ENCODE data around the gene ATF5.

Gene ATF5

GRCh38 chr19:49894879-49895565 lies 34.0 kb upstream of the ATF5 start:
- DNase-seq = no peak

DNA sequence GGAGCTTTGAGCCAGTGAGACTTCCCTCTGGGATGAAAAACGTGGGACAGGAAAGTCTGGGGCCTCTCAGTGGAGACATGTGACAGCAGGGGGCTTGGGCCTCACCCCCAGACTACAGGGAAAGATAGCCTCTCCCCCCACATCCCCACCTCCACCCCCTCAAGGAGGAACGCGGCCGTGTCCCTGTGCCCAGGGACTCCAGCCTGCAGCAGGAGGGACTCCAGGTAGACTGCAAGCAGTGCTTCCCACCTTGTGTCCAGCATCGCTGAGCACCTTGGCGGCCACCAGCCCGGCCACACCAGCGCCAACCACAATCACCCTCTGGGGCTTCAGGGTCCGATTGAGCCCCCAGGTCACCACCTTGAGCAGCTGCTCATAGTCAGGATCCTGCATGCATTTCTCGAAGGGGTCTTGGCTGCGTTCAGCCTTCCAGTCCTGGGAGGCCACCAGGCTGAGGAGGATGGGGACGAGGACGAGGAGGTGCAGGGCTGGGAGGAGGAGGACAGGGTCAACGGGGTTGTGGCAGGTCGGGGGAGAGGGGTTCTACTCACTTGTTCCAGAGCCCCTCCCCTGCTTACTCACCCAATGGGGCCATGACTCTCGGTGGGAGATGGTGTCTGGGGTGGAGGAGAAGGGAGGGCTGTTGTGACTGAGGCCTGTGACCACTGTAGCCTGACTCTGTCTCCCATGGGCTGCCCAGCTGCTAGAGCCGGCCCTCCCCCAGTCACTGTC lies 33.3 kb upstream of the ATF5 start:
- no peak for DNase-seq

DNA sequence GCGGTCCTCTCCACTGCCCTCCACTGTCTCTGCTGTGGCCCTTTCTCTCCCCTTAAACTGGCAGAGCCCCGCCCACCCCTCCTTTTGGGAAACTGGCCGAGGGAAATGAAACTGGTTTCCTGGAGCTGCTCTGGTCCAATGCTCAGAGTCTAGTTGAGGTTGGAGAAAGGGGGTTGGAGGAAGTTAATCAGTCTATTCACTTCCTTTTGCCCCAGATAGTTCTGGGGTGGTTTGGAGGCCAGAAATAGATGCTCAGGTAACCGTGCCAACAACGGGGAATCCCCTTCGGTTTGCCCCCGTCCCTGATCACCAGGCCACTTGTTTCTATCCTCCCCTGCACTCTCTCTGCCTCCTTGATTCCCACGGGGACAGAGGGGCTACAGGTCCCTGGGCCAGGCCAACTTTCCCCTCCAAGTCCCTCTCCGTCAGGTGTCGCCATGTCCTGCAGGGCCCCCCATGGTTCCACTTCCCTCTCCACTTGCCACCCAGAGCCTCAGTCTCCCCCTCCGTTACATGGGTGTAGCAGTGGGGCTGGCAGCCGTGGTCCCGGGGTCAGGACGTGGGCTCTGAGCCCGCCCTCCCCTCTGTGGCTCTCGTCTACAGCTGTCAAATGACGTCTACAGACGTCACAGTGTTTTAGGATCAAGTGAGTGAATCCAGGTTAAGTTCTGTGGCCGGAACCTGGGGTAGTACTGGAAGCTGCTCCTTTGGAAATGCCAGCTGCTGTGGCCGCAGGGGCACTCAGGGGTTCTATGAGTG lies 32.0 kb upstream of the ATF5 start, which contains the start of gene IL4I1:
Gene IL4I1 (minus strand): TSS at position 25 of the 759 bp plus-strand sequence. CDS start 727 bp downstream, outside the sequence.
- no peak for DNase-seq

DNA sequence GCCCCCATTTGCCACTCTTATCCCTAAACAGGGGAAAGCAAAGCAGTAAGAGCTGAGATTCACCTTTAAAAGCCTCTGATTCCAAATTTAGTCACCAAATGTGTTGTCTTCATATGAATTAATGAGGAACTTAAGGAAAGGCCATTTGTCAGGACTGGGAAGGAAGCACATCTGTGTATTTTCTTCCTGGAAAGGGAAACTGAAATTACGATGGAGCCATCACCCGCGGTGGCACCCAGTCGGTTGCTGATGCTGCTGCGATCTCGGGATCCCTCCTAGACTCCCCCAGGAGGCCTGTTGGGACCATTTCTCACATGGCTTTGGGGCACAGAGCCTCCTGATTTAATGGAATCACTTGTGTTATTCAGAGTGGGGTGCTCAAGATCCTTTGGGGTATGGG lies 24.9 kb upstream of the ATF5 start:
- DNase-seq = no peak

- no peak for DNase-seq
Measured at GRCh38 chr19:49906879-49907564, 22.0 kb upstream of the ATF5 start.

DNA sequence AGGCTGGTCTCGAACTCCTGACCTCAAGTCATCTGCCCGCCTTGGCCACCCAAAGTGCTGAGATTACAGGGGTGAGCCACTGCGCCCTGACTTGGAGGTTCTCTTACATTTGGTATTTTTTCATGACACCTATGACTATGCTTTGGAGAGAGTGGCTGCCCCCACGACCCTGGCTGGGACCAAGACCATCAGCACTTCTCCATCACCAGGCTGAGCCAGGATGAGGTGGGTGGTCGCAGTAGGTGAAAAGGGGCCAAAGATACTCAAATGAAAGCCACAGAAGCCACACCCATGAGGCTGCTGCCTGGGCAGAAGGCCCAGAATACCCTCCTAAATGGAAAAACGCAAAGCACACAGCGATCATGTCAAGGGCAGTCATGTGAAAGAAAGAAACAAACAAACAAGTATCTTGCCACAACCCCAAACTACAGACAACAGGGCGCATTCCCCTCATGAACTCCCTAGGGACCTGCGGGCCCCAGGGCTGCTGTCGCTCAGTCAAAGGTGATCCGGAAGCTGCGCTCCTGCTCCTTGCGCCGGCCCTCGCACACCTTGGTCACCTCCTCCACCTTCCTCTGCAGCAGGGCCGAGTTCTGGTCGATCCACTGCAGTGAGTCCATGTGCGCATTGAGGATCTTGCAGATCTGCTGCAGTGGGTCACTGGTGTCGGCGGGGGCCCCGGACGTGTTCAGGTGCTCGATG lies 21.1 kb upstream of the ATF5 start:
- DNase-seq = no peak

DNA sequence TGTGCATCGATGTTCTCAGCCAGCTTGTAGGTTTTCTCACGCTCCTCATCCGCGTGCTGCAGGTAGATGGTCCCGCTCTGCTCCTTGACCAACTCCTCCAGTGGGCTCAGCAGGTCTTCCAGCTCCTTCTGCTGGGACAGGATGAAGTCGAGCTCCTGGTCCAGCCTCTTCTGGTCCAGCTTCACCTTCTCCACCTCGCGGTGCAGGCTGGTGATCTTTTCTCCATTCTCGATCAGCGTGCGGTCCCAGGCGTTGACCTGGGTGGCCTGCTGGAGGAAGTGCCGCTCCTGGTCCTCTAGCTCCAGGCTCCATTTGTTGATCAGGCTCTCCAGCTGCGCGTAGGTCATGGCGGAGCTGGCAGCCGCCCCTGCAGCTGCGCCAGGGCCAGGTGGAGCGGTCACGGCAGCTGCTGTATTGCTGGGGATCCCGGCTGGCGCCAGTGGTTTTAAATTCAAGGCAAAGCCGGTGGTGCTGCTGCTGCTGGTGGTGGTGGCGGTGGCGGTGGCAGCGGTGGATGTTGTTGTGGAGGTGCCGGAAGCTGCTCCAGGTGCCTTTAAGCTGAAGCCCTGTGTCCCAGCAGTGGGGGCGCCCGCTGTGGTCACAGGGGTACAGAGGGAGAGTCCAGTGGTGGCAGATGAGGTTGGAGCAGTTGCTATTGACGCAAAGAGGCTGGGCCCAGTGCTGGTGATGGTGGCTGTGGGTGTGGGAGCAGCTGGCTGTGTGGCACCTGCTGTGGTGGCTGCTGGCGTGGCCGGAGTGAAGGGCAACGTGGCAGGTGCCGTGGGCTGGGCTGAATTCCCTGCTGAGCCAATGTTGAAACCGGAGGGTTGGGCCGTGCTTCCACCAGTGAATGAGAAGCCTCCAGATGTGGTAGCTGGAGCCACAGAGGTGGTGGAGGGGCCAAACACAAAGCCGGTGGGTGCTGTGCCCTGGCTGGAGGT lies 20.3 kb upstream of the ATF5 start:
- no peak for DNase-seq

DNA sequence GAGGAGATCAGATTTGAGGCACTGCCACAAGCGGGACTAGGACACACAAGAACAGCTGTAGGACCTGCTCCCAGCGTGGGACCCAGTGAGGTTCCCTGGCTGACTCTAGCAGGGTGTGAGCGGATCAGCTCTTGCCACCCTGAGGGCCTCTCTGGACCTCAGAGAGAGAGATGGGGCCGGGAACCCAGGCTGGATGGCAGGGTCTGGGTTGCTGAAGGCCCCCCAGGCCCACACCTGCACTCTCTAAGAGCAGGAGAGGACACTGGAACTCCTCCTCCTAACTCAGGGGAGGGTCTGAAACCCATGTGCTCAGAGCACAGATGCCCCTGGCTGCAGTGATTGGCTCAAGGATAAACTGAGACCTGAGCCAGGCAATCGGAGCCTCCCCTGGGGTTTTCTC lies 18.8 kb upstream of the ATF5 start:
- no peak for DNase-seq

DNA sequence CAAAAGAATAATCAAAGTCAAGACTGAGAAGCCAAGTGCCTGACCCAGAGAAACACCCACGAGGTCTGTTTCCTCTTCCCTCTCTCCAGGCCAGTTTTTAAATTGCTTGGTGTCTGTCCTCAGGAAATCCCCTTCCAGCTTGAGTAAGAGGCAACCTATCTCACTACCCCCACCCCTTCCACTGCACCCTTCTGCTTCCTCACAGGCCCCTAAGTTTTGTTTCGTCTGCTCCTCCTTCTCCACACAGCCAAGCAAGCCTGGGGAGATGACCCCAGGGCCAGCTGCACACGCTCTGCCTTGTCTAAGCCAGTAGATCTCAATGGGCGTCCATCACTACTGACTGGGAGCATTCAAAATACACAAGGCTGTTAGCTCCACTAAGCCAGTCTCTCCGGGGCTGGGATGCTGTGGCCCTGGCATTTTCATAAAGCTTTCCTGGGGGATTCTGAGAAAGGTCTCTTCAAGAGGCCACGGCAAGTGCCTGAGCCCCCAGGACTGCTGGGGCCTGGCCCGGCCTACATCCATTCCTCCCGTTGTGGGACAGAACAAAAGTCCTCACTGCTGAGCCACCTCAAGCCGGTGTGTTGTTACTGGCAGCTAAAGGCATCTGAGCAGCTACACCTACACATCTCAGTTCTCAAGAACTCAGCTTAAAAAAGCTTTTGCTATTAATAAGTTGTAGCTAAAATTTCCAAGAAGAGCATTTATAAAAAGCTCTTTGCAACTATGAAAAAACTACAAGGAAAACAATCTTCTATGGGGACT lies 17.4 kb upstream of the ATF5 start:
- no peak for DNase-seq

GRCh38 chr19:49912965-49913685 lies 15.9 kb upstream of the ATF5 start:
- no peak for DNase-seq

GRCh38 chr19:49913720-49914119 lies 15.3 kb upstream of the ATF5 start:
- DNase-seq = no peak

- no peak for DNase-seq
Measured at GRCh38 chr19:49915271-49915670, 13.7 kb upstream of the ATF5 start.

- DNase-seq = no peak
Measured at GRCh38 chr19:49916839-49917733, 11.9 kb upstream of the ATF5 start.

- DNase-seq = no peak
Measured at GRCh38 chr19:49918089-49918488, 10.9 kb upstream of the ATF5 start.

DNA sequence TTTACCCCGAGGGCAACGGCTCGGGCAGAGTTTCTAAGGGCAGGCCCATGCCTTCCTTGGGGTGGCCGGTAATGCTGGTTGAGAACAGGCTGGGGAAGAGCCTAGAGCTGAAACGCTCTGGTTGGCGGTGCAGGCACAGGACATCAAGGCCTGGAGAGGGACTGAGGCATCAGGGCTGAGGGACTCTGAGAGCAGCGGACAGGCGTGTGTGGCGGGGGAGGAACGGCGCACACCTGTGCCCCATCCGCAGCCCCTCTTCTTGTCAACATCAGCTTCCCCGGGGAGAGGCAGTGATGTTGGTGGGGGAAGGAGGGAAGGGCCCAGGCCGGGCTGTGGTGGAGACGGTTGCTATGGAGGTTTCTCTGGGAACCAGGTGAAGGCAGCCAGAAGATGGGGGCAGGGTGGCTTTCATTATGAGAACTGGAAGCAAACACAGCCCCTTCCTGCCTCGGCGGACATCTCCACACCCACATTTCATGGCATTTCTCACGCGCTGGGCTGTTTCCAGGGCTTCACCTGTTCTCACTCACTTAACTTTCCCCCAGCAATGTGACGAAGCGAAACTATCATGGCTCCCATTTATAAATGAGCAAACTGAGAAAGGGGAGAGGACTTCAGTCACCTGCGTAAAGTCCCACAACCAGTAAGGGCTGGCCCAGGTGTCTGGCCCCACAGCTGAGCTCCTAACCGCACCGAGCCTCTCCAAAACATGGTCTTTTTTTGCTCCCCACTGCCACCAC lies 8.2 kb upstream of the ATF5 start:
- no peak for DNase-seq

- no peak for DNase-seq
Measured at GRCh38 chr19:49921871-49922795, 6.9 kb upstream of the ATF5 start.
